Right cardiac atrium (tissue), 5 donors: ENCODE results near the gene SSX2IP. TPM values are rescaled to one million over a fixed set of nuclear protein-coding genes. Genes with fewer than 3 reads are reported as not detected.
"Not testable (repeated sequence)": the region's sequence is repeated elsewhere in the genome, so short reads cannot be mapped to it uniquely, and the experiment has no call there.

Experiments used
- ATAC-seq, 2 donors: fragments of 200-7000 bp; cut with Tn5 transposase; one replicate each; pipeline versions ENCODE4 v1.8.0 to v1.9.1; 2020; ENCODE audit warnings: moderate library complexity in 2 of 2, mild to moderate bottlenecking in 1 of 2
- DNase-seq, 3 donors: peaks; one replicate each; pipeline ENCODE4 v3.0.0-alpha.2; 2020
- H3K27ac ChIP-seq: one replicate; pipeline ENCODE4 v1.5.1; 2013; ENCODE audit warnings: mild to moderate bottlenecking, low read length, control low read depth, moderate library complexity
- H3K27me3 ChIP-seq: one replicate; pipeline ENCODE4 v1.6.1; 2013; ENCODE audit not compliant: control insufficient read depth, insufficient read depth
- H3K4me1 ChIP-seq: one replicate; pipeline ENCODE4 v1.6.1; 2013; ENCODE audit warnings: low read length; ENCODE audit not compliant: control insufficient read depth, insufficient read depth
- H3K4me3 ChIP-seq: one replicate; pipeline ENCODE4 v1.5.1; 2013; ENCODE audit warnings: low read length, control low read depth
- H3K9me3 ChIP-seq: one replicate; pipeline ENCODE4 v1.6.1; 2013; ENCODE audit warnings: low read length; ENCODE audit not compliant: control insufficient read depth
- WGBS: extraction: QIAGEN DNeasy Blood & Tissue Kit; methylation state at CpG from one replicate; pipeline ENCODE4 v1.1.7; 2013; 5-methylcytosine and 5-hydroxymethylcytosine counted together
- intact Hi-C, 4 donors: fragments of 100-400 bp; cut with DNase I; formaldehyde crosslinking; loops; one replicate each; pipeline versions ENCODE4 v1.11.0 to v1.14.0; 2022 to 2023
- polyA plus RNA-seq: library from polyadenylated mRNA; stranded (reverse); fragments of 200-250 nt; gene quantifications from one replicate; pipeline ENCODE4 v1.2.3, GENCODE V29; 2013
- total RNA-seq, 4 donors: library from RNA; stranded (reverse); fragmentation: NEBNext Ultra II Directional; extraction: Animal tissue kit (Norgen Biotek cat#: 25700); gene quantifications; one replicate each; pipeline ENCODE4 v1.2.1, GENCODE V29; 2021
- donor health status: healthy with polysubstance abuse.
- donor health status: DM: no; HTN: yes; CAD: no.
- donor health status: DM: no; HTN: no; CAD: no.
- donor health status: DM: no; HTN: yes; CAD: no; lungs with severe emphysema.
- donor health status: DM: yes; HTN: yes; CAD: no.

SSX2IP gene
- total and polyA plus RNA-seq, 5 donors, result 7.7 to 28.6 (median 20.8) TPM

GRCh38 chr1:84724128-84724860 lies 34.0 kb upstream of the SSX2IP start:
- DNase-seq (peak in 2 of 3 donors; percentile 40 to 41), ATAC-seq (no peak)
- H3K4me3 ChIP-seq, result no peak overlapping the region
- H3K9me3 ChIP-seq, result no peaks in the 10 kb centered on the region
- no peaks in the 10 kb centered on the region for H3K4me1 ChIP-seq
- no peaks in the 10 kb centered on the region for H3K27me3 ChIP-seq
- intact Hi-C loops, result no loop called here
- 63% methylated on average over 17 of the region's 17 CpGs for WGBS
- H3K27ac ChIP-seq, result no peak overlapping the region

DNA sequence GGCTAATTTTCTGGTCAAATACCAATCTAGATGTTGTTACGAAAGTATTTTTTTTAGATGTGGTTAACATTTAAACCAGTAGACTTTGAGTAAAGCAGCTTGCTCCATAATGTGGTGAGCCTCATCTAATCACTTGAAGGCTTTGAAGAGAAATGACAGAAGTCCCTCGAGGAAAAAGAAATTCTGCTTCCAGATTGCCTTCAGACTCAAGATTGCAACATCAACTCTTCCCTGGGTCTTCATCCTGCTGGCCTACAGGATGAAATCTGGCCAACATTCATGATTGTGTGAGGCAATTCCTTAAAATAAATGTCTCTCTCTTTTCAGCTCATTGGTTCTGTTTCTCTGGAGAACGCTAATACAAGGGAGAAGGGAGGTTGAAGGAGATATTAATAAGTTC lies 32.5 kb upstream of the SSX2IP start:
- WGBS, result 55% methylated on average over 3 of the region's 3 CpGs
- peak; percentile 54 to 66 for ATAC-seq
- no peak overlapping the region for H3K27ac ChIP-seq

DNA sequence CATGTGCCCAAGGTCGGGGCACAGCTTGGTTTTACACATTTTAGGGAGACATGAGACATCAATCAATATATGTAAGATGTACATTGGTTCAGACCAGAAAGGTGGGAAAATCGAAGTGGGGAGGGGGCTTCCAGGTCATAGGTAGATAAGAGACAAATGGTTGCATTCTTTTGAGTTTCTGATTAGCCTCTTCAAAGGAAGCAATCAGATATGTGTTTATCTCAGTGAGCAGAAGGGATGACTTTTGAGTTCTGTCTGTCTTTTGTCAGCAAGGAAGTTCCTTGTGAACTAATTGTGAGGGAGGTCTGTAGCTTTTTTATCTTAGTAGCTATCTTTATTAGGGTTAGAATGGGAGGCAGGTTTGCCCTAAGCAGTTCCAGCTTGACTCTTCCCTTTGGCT lies 31.6 kb upstream of the SSX2IP start:
- H3K9me3 ChIP-seq, H3K4me1 ChIP-seq, H3K27me3 ChIP-seq, H3K27ac ChIP-seq, DNase-seq, intact Hi-C loops, ATAC-seq, H3K4me3 ChIP-seq: not testable (repeated sequence)
- WGBS, result 54% methylated on average over 2 of the region's 2 CpGs

More for the DNA sequence above, 32.5 kb upstream of the SSX2IP start:
- intact Hi-C loops, result no loop called here
- H3K4me1 ChIP-seq, result no peaks in the 10 kb centered on the region
- H3K4me3 ChIP-seq, result no peak overlapping the region
- peak in 1 of 3 donors; percentile 18 for DNase-seq
- H3K9me3 ChIP-seq, result no peaks in the 10 kb centered on the region
- H3K27me3 ChIP-seq, result no peaks in the 10 kb centered on the region

DNA sequence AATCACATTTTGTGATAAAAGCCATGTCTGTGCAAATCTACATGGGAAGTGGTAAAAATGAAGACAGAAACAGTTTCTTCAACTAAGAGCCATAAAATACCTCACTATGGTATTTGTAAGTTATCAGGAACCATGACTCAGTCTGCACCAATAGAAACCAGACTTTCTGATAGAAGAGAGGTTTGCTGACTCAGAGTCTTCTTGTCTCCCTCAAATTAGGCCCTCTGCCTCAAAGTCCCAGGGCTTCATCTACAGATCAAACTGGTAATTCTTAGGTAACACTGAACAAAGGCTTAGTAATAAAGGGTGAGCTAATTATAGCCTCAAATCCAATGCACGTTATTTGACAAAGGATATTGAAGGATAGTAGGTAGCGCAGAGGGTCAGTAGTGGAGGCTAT lies 30.9 kb upstream of the SSX2IP start:
- WGBS, result 79% methylated on average over 2 of the region's 2 CpGs

GRCh38 chr1:84720221-84720780 lies 30.0 kb upstream of the SSX2IP start:
- intact Hi-C loops, result no loop called here
- WGBS, result 59% methylated on average over 5 of the region's 5 CpGs
- no peak overlapping the region for H3K4me3 ChIP-seq

More for the DNA sequence above, 30.9 kb upstream of the SSX2IP start:
- Histone ChIP-seq H3K9me3 (no peaks in the 10 kb centered on the region), H3K27me3 (no peaks in the 10 kb centered on the region), H3K27ac (no peak overlapping the region), H3K4me1 (no peaks in the 10 kb centered on the region), H3K4me3 (no peak overlapping the region)
- ATAC-seq (no peak), DNase-seq (no peak)
- intact Hi-C loops, result no loop called here

GRCh38 chr1:84719543-84720217 lies 29.4 kb upstream of the SSX2IP start:
- Histone ChIP-seq H3K4me3 (no peak overlapping the region), H3K27me3 (no peaks in the 10 kb centered on the region), H3K4me1 (no peaks in the 10 kb centered on the region), H3K9me3 (no peaks in the 10 kb centered on the region), H3K27ac (no peak overlapping the region)
- DNase-seq (no peak), ATAC-seq (no peak)
- WGBS, result 43% methylated on average over 8 of the region's 8 CpGs
- intact Hi-C loops, result no loop called here

More at GRCh38 chr1:84720221-84720780, 30.0 kb upstream of the SSX2IP start:
- no peaks in the 10 kb centered on the region for H3K9me3 ChIP-seq
- no peaks in the 10 kb centered on the region for H3K27me3 ChIP-seq
- no peaks in the 10 kb centered on the region for H3K4me1 ChIP-seq
- no peak overlapping the region for H3K27ac ChIP-seq
- ATAC-seq (no peak), DNase-seq (no peak)

DNA sequence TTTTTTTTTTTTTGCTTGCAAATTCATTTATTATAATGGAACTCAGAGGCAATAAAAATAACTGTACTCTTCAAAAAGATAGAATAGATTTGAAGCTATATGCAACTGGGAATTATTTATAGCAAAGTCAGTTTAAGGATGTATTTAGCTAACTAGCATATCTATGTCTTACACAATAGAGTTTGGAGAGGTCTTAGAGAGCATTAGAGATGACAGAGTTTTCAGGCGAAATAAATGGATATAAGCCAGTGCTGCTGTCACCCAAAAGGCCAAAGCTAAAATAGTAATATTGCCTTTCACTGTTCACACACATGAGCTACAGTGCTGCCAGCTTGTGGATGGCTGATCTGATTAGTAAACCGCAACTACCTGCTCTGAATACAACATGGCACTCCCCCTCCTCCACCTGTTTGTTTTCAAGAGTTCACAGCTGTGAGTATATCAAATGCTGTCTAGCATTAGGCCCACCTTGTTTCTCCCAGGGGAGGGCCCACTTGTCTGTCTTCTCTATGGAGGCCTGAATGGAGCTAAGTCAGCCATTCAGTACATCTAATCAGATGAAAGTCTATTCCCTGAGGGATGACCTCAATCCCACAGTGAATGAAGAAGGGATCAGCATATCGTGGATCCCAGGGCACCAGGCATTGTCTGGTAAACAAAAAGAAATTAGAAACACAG lies 25.2 kb upstream of the SSX2IP start:
- WGBS, result 62% methylated on average over 3 of the region's 3 CpGs
- Histone ChIP-seq H3K4me3 (no peak overlapping the region), H3K4me1 (no peaks in the 10 kb centered on the region), H3K27me3 (no peaks in the 10 kb centered on the region), H3K9me3 (no peaks in the 10 kb centered on the region), H3K27ac (no peak overlapping the region)
- DNase-seq, result no peak
- intact Hi-C loops, result no loop called here
- no peak for ATAC-seq

GRCh38 chr1:84712276-84712874 lies 22.1 kb upstream of the SSX2IP start:
- no peaks in the 10 kb centered on the region for H3K4me1 ChIP-seq
- 86% methylated on average over 3 of the region's 3 CpGs for WGBS
- no peak overlapping the region for H3K4me3 ChIP-seq
- ATAC-seq (no peak), DNase-seq (no peak)
- H3K27me3 ChIP-seq, result no peaks in the 10 kb centered on the region
- intact Hi-C loops, result no loop called here
- H3K9me3 ChIP-seq, result no peaks in the 10 kb centered on the region
- H3K27ac ChIP-seq, result no peak overlapping the region

DNA sequence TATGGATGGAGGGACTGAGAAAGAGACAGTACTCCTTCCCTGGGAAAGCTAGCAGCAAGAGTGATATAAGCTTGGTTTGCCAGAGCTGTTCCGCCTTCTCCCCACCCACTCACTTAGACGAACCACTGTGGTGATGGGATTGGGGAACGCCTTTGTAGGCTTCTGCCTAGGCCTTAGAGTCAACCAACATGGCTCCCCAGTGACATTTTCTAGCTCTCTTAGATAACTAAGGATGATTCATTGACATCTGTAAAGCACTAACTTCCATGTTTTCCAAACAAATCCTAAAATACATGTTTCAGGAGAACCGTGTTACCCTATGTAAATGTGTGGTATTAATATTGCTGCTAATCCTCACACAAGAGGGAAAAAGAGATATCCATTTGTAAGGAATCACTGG lies 21.6 kb upstream of the SSX2IP start:
- H3K4me3 ChIP-seq, result no peak overlapping the region
- no peaks in the 10 kb centered on the region for H3K9me3 ChIP-seq
- no peak for ATAC-seq
- no peaks in the 10 kb centered on the region for H3K27me3 ChIP-seq
- intact Hi-C loops, result no loop called here
- H3K4me1 ChIP-seq, result no peaks in the 10 kb centered on the region
- 69% methylated on average over 4 of the region's 4 CpGs for WGBS
- H3K27ac ChIP-seq, result no peak overlapping the region
- no peak for DNase-seq

- ATAC-seq, result no peak
- intact Hi-C loops, result no loop called here
- H3K4me1 ChIP-seq, result no peaks in the 10 kb centered on the region
- H3K4me3 ChIP-seq, result no peak overlapping the region
- H3K27me3 ChIP-seq, result no peaks in the 10 kb centered on the region
- no peak for DNase-seq
- no peaks in the 10 kb centered on the region for H3K9me3 ChIP-seq
- whole genome bisulfite sequencing, result 41% methylated on average over 1 of the region's 1 CpG
- no peak overlapping the region for H3K27ac ChIP-seq
These were observed 20.9 kb upstream of the SSX2IP start for GRCh38 chr1:84711121-84711520.
